ENCODE data around the gene VIT.

VIT gene

DNA sequence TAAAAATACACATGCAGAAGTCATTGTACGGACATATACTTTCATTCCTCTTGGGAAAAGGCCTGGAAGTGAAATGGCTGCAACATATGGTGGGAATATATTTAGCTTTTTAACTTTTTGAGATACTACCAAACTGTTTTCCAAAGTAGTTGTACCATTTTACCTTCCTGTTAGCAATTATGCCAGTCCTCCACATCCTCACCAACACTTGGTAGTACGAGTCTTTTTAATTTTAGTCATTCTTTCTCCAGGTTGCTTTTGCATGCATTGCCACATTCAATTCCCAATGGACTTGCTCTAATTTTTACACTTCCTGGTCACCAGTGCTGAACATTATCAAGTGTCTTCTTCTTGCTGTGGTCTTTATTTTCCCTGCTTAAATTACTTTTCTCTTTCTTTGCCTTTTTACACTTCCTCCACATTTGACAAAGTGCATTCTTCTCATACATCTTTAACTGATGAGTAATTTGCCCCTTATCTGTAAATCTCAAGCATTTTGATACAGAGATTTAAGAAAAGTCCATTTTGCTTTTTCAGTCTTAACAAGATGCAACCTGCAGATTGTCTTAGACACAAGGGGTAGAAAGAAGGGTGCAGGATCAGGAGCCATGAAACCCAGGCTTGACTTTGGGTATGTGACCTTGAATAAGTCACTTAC is 14.5 kb downstream of the VIT start:
- no peak for DNase-seq

DNA sequence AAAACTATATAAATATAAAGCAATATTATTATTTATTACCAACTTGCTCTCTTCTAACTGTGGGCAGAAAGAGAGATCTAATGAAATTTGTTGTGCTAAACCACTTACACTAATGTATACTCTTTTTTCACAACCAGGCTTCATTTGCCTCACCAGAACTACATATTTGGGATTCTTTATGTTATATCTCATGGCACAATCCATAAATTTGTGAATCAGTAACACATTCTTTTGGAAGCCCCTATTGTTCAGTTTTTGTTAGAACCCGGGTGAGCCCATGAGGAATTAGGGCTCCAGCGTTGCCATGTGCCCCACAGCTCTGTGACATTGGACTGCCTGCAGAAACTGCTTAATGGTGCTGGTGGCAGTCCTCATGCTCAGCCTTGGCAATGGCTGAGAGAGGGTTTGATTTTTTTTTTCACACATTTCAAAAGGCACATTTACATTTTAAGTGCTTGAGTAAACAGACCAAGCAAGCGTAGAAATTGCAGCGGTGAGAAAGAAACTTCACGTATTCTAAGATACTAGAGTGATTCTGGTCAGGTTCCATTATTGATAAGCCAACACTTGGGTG is 15.3 kb downstream of the VIT start:
- DNase-seq: no peak

DNA sequence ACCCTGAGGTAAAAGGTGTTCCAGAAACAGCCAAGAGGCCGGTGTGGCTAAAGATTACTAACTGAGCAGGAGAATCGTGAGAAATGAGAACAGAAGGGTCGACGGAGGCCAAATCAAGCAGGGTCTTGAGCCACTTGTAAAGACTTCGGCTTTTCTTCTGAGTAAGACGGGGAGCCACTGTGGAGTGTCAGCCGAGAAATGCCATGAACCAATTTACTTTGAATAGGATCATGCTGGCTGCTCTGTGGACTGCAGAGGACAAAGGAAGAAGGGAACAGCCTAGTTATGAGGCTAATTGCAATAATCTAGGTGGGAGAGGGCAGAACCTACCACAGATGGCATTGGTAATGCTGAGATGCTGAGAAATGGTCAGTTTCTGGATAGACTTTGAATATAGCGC is 16.8 kb downstream of the VIT start:
- no peak for DNase-seq

GRCh38 chr2:36716111-36716510 is 19.6 kb downstream of the VIT start:
- no peak for DNase-seq

DNA sequence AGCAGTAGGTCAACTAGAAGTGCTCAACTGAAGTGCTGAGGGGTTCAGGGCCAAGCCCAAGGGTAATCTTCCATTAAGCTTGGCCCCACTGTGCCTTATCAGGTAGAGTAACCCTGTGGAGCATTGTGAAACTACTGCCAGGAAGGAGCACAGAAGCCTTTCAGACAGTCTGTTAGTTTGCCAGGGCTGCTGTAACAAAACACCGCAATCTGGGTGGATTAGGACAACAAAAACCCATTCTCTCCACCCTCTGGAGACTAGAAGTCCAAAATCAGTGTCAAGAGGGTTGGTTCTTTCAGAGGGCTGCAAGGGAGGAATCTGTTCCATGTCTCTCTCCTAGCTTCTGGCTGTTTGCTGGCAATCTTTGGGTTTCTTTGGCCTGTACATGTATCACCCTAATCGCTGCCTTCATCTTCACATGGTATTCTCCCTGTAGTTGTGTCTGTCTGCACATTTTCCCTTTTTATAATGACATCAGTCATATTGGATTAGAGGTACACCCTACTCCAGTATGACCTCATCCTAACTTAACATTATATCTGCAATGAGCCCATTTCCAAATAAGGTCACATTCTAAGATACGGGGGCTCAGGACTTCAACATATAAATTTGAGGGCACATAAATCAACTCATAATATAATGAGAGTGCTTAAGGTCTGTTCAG is 21.2 kb downstream of the VIT start:
- no peak for DNase-seq

DNA sequence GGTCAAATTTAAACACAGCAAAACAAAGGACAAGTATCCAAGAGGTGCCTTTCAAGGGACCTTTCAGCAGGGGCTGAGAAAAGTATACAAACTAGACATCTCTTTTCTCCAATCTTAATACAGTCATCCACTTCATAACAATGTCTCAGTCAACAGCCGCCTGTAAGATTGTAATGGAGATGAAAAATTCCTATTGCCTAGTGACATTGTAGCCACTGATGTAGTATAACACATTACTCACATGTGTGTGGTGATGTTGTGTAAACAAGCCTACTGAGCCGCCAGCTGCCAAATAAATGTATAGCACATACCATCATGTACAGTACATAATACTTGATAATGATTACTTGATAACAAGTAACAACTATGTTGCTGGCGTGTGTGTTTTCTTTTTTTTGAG is 31.0 kb downstream of the VIT start:
- no peak for DNase-seq

GRCh38 chr2:36729067-36729466 is 32.6 kb downstream of the VIT start:
- no peak for DNase-seq

DNA sequence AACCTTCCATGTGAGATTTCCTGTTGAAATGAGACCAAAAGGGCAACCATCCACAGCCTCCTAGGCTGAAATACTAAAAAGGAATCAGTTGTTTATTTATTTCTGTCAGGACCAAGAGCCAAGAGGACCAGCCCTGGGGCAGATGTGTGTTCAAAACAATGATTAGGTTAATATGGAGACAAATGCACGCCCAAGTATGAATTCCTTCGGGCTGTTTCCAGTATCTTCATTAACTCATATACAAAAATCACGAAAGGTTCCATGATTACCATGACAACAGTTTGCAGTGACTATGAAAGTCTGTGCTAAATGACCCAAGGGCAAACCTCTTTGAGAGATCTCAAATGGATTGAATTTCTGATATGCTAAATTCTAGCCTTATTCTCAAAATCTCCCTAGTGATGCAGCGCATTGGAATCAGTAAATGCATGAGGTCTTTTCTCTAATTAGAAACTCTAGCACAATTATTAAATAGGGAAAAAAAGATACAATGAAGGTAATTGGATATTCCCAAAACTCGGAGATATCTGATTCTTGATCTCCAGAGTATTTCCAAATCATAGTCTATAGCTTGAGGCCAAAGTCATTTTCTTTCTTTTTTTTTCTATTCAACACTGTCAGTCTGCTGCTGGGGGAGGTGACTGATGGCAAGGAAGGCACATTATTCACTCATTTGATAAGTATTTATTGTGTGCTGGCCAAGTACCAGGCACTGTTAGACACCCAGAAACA is 35.6 kb downstream of the VIT start:
- no peak for DNase-seq

DNA sequence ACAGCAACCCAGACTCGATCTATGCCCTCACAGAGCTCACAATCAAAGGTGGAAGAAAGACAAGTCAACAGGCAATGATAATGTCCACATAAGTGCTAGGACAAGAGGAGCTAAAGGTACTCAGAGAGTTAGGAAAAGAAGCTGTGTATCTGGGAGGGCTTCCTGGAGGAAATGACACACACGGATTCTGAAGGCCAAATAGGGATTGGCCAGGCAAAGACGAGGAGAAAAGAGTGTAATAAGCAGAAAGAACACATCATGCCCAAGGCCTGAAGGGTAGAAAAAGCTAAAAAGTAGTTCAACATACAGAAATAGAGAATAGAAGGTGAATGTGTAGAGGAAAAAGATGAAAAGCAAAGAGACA is 36.1 kb downstream of the VIT start:
- DNase-seq: no peak

- no peak for DNase-seq
These were observed 36.7 kb downstream of the VIT start for GRCh38 chr2:36733215-36733614.

DNA sequence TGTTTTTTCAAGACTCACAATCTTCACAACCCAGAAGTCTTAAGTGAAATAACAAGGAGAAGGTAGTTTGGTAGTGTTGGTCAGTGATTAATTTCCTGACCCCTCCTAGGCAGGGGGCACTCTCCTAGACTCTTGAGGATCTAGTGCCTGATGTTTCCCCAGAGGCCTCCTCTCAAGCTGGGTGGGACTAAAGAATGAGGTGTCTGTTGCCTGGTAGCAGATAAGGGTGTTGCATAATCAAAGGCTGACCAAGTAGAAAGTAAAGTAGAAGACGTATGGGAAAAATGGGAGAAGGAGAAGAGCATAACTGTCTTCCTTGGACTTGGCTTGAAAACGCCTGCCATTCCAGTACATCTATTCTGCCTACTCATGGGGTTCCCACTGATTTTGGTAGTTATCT is 37.8 kb downstream of the VIT start:
- no peak for DNase-seq

DNA sequence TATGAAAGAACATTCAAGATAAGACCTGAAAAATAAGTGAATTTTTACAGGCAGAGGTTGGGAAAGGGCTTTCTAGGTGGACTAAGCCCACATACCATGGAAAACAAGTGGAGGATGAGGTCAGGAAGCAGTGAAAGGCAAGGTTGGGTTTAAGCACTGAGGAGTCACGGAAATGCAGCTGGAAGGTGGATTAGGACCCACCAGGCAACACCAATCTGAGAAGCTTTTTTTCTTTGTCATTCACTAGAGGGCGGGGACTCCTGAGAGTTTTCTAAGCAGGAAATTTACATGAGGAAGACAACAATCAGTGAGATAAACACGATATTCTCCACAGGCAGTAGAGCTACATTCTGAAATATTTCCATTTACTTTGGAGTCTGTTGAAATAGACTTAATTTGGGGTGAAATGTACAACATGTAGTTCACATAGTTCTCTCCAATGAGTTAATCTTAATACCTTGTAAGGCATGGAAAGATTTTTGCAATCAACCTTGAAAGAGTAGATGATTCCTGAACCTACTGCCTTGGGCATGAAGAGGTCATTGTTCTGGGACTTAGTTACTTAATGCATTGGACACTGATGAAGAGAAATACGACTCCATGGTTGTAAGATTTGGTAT is 40.7 kb downstream of the VIT start:
- DNase-seq: no peak

- DNase-seq: no peak
These were observed 43.6 kb downstream of the VIT start for GRCh38 chr2:36740061-36740460.

DNA sequence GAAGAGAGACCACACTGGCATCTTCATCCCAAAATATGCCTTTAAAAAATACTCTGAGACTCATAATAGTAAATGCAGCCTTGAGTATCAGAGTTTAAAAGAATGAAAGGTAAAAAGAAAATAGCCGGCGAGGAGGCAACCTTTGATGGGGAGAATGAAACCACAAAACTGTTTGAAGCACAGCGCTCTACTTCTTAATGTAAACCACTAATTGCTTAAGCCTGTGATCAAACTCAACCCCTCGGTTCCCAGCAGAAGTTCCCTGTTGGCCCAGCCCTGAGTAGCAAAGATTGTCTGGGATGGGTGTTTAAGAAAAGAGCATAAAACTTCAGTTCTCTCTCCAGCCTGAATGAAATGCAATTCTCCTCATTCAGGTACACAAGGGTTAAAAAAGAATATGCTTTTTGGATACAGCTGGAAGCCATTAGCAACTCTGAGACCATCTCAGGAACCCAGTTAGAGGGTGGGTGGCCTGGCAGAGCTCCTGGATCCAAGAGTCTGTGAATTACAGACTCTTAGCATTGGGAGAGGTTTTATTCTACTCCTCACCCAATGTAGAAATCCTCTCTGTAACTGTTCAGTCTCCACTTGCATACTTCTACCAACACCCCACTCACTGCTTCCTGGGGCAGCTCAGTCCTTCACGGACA is 44.8 kb downstream of the VIT start:
- DNase-seq: no peak

GRCh38 chr2:36743954-36744353 is 47.4 kb downstream of the VIT start:
- DNase-seq: no peak

DNA sequence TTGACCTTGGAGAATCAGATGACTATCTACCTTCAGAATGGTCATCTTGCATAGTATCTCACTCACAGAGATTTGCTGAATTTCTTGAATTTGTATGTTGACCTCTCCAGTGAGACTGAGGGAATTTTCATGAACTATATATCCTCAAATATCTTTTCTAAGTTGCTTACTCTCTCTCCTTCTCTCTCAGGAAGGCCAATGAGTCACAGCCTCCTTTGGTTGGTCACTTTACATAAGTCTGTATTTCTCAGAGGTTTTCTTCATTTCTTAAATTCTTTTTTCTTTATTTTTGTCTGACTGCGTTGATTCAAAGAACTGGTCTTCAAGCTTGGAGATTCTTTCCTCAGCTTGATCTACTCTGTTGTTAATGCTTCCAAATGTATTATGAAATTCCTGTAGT is 51.7 kb downstream of the VIT start:
- no peak for DNase-seq

GRCh38 chr2:36750101-36750500 is 53.6 kb downstream of the VIT start:
- DNase-seq: no peak

GRCh38 chr2:36753706-36754221 is 57.3 kb downstream of the VIT start:
- DNase-seq: no peak

GRCh38 chr2:36754578-36754977 is 58.1 kb downstream of the VIT start:
- no peak for DNase-seq

GRCh38 chr2:36756438-36756837 is 59.9 kb downstream of the VIT start:
- DNase-seq: no peak

DNA sequence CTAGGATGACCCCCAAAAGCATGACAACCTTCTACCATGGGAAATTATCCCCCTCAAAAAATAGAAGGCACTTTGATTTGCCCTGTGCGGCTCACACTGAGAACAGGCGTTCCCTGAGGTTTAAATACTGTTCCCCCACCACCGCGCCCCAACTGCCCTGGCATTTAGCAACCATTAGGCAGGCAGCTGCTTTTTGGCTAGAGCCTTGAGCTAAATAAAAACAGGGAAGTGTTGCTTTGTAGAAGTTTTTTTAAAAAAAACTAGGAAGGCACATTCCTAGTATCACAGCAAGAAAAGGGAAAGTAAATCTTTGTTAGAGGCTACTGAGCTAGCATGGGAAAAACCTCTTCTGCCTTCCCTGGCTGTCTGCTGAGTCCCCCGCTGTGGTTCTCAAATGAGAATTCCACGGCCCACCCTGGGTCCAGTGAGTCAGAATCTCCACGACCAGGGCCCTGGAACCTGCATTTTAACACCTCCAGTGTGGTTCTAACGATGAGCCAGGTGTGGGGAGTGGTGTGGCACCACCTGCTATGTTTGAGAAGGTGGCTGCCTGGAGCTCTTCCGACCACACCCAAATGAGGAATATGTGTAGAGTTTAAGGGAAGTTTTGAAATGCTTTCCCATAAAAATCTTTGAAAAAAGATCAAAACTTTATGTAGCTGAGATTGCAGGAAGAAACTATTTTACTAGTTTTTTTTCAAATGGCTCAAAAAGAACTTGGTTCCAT is 66.4 kb downstream of the VIT start:
- DNase-seq: no peak

DNA sequence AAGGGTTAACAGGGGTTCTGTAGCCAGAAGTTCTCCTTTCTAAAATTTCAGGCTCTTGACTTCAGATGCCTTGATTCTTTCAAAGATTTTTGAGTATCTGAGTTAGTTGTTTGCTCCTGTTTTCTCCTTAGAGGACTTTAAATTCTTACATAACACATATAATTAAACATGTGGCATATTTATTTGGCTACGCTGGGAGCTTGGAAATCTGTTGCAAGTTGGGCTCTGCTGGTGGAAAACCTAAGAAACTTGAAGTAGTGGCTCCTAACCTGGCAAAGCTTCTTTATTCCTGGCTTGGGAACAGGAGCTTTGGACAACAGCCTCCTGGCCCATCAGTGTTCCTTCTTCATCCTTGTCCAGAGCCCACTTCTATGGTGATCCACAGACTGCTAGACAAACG is 72.6 kb downstream of the VIT start:
- no peak for DNase-seq
